ENCODE measurements around the gene GIT2.

DNA sequence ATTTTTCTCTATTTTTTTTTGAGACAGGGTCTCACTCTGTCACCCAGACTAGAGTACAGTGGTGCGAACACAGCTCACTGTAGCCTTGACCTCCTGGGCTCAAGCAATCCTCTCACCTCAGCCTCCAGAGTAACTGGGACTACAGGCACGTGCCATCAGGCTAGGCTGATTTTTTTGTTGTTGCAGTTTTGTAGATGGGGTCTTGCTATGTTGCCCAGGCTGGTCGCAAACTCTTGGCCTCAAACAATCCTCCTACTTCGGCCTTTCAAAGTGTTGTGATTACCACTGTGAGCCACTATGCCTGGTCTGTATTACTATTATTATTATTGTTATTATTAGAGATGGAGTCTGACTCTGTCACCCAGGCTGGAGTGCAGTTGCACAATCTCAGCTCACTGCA is 23.3 kb downstream of the GIT2 start:
- TF ChIP-seq SCMH1 (CRISPR knock-in tag; IDR thresholded peaks at IDR 0.05; ENCODE audit: borderline replicate concordance) (no peak), EHMT2 (IDR thresholded peaks at IDR 0.05; ENCODE audit: borderline replicate concordance, low read depth, low read length) (no peak), HNF4A (CRISPR knock-in tag; IDR thresholded peaks at IDR 0.05) (no peak), EP300 (IDR thresholded peaks at IDR 0.05; ENCODE audit: low read depth in 2 of 2, low read length in 2 of 2) (no peak), EP300 (CRISPR knock-in tag; IDR thresholded peaks at IDR 0.05; ENCODE audit: borderline replicate concordance) (no peak), NR3C1 (CRISPR knock-in tag; IDR thresholded peaks at IDR 0.05) (no peak), MEIS1 (CRISPR knock-in tag; IDR thresholded peaks at IDR 0.05; ENCODE audit: borderline replicate concordance) (no peak), POLR2A (IDR thresholded peaks at IDR 0.05; ENCODE audit: insufficient read depth in 1 of 2, low read depth in 2 of 2, low read length in 2 of 2) (no peak), TAF1 (CRISPR knock-in tag; IDR thresholded peaks at IDR 0.05) (no peak)
- TF ChIP-seq, protein P1, sequence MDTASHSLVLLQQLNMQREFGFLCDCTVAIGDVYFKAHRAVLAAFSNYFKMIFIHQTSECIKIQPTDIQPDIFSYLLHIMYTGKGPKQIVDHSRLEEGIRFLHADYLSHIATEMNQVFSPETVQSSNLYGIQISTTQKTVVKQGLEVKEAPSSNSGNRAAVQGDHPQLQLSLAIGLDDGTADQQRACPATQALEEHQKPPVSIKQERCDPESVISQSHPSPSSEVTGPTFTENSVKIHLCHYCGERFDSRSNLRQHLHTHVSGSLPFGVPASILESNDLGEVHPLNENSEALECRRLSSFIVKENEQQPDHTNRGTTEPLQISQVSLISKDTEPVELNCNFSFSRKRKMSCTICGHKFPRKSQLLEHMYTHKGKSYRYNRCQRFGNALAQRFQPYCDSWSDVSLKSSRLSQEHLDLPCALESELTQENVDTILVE (CRISPR knock-in tag; IDR thresholded peaks at IDR 0.05) = no peak
- TF ChIP-seq, protein P2, sequence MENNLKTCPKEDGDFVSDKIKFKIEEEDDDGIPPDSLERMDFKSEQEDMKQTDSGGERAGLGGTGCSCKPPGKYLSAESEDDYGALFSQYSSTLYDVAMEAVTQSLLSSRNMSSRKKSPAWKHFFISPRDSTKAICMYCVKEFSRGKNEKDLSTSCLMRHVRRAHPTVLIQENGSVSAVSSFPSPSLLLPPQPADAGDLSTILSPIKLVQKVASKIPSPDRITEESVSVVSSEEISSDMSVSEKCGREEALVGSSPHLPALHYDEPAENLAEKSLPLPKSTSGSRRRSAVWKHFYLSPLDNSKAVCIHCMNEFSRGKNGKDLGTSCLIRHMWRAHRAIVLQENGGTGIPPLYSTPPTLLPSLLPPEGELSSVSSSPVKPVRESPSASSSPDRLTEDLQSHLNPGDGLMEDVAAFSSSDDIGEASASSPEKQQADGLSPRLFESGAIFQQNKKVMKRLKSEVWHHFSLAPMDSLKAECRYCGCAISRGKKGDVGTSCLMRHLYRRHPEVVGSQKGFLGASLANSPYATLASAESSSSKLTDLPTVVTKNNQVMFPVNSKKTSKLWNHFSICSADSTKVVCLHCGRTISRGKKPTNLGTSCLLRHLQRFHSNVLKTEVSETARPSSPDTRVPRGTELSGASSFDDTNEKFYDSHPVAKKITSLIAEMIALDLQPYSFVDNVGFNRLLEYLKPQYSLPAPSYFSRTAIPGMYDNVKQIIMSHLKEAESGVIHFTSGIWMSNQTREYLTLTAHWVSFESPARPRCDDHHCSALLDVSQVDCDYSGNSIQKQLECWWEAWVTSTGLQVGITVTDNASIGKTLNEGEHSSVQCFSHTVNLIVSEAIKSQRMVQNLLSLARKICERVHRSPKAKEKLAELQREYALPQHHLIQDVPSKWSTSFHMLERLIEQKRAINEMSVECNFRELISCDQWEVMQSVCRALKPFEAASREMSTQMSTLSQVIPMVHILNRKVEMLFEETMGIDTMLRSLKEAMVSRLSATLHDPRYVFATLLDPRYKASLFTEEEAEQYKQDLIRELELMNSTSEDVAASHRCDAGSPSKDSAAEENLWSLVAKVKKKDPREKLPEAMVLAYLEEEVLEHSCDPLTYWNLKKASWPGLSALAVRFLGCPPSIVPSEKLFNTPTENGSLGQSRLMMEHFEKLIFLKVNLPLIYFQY (CRISPR knock-in tag; IDR thresholded peaks at IDR 0.05; ENCODE audit: borderline replicate concordance) = no peak
- TF ChIP-seq, protein P3, sequence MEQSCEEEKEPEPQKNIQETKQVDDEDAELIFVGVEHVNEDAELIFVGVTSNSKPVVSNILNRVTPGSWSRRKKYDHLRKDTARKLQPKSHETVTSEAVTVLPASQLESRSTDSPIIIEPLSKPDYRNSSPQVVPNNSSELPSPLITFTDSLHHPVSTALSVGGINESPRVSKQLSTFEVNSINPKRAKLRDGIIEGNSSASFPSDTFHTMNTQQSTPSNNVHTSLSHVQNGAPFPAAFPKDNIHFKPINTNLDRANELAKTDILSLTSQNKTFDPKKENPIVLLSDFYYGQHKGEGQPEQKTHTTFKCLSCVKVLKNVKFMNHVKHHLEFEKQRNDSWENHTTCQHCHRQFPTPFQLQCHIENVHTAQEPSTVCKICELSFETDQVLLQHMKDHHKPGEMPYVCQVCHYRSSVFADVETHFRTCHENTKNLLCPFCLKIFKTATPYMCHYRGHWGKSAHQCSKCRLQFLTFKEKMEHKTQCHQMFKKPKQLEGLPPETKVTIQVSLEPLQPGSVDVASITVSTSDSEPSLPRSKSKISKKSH (CRISPR knock-in tag; IDR thresholded peaks at IDR 0.05; ENCODE audit: borderline replicate concordance) = no peak
- TF ChIP-seq, protein P4, sequence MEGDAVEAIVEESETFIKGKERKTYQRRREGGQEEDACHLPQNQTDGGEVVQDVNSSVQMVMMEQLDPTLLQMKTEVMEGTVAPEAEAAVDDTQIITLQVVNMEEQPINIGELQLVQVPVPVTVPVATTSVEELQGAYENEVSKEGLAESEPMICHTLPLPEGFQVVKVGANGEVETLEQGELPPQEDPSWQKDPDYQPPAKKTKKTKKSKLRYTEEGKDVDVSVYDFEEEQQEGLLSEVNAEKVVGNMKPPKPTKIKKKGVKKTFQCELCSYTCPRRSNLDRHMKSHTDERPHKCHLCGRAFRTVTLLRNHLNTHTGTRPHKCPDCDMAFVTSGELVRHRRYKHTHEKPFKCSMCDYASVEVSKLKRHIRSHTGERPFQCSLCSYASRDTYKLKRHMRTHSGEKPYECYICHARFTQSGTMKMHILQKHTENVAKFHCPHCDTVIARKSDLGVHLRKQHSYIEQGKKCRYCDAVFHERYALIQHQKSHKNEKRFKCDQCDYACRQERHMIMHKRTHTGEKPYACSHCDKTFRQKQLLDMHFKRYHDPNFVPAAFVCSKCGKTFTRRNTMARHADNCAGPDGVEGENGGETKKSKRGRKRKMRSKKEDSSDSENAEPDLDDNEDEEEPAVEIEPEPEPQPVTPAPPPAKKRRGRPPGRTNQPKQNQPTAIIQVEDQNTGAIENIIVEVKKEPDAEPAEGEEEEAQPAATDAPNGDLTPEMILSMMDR (CRISPR knock-in tag; IDR thresholded peaks at IDR 0.05) = no peak
- TF ChIP-seq, protein P5, sequence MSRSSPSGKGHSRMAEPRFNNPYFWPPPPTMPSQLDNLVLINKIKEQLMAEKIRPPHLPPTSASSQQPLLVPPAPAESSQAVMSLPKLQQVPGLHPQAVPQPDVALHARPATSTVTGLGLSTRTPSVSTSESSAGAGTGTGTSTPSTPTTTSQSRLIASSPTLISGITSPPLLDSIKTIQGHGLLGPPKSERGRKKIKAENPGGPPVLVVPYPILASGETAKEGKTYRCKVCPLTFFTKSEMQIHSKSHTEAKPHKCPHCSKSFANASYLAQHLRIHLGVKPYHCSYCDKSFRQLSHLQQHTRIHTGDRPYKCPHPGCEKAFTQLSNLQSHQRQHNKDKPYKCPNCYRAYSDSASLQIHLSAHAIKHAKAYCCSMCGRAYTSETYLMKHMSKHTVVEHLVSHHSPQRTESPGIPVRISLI (CRISPR knock-in tag; IDR thresholded peaks at IDR 0.05; ENCODE audit: borderline replicate concordance) = no peak

Measured in HepG2 (cell line).